Calu3 (cell line): ENCODE measurements around the gene HMCN2. TPM values are rescaled to one million over a fixed set of nuclear protein-coding genes. Genes with fewer than 3 reads are reported as not detected.
A peak's percentile ranks its signal among the peaks of the same experiment; 100 is the strongest.

ENCODE experiments used
- BruUV-seq: library from RNA; stranded (reverse); fragments of 400-500 nt; replicated peaks from 2 replicates; lab custom pipeline; 2021; lab: Mats Ljungman, UMichigan
- CTCF ChIA-PET: fragments of 300-600 bp; sonication (Branson Sonifier 250); formaldehyde crosslinking; loops from one replicate; lab custom pipeline; 2022; ENCODE audit warnings: antibody characterized with exemption; lab: Charles Lee
- DNase-seq: peaks from one replicate; pipeline ENCODE4 v3.0.0; 2022
- H3K27ac Mint-ChIP-seq: one replicate; pipeline ENCODE4 v1.8.0; 2022; ENCODE audit warnings: mixed read lengths; ENCODE audit not compliant: unreplicated experiment
- H3K27me3 Mint-ChIP-seq: one replicate; pipeline ENCODE4 v1.8.0; 2022; ENCODE audit warnings: mixed read lengths; ENCODE audit not compliant: unreplicated experiment
- H3K36me3 Mint-ChIP-seq: one replicate; pipeline ENCODE4 v1.8.0; 2022; ENCODE audit warnings: mild to moderate bottlenecking, moderate library complexity, mixed read lengths; ENCODE audit not compliant: insufficient read depth, unreplicated experiment
- H3K4me1 Mint-ChIP-seq: one replicate; pipeline ENCODE4 v1.8.0; 2022; ENCODE audit warnings: mild to moderate bottlenecking, low read depth, mixed read lengths; ENCODE audit not compliant: unreplicated experiment
- H3K4me3 Mint-ChIP-seq: one replicate; pipeline ENCODE4 v1.8.0; 2022; ENCODE audit warnings: mild to moderate bottlenecking, low read depth, moderate library complexity, mixed read lengths; ENCODE audit not compliant: unreplicated experiment
- H3K9me3 Mint-ChIP-seq: one replicate; pipeline ENCODE4 v1.8.0; 2022; ENCODE audit warnings: low read depth, mixed read lengths; ENCODE audit not compliant: unreplicated experiment
- CTCF ChIP-seq: fragments of 200-600 bp; IDR thresholded peaks from one replicate; pipeline ENCODE4 v1.8.0; 2022; ENCODE audit warnings: antibody characterized with exemption; ENCODE audit not compliant: unreplicated experiment
- intact Hi-C: fragments of 100-400 bp; cut with micrococcal nuclease; formaldehyde crosslinking; loops from one replicate; pipeline ENCODE4 v1.10.0; 2022; ENCODE audit not compliant: unreplicated experiment
- total RNA-seq: library from RNA; stranded (reverse); gene quantifications from 2 replicates; pipeline ENCODE4 v1.2.3, GENCODE V29; 2022

HMCN2 gene
- total RNA-seq, 1 experiment from 2014 or later = not detected

DNA sequence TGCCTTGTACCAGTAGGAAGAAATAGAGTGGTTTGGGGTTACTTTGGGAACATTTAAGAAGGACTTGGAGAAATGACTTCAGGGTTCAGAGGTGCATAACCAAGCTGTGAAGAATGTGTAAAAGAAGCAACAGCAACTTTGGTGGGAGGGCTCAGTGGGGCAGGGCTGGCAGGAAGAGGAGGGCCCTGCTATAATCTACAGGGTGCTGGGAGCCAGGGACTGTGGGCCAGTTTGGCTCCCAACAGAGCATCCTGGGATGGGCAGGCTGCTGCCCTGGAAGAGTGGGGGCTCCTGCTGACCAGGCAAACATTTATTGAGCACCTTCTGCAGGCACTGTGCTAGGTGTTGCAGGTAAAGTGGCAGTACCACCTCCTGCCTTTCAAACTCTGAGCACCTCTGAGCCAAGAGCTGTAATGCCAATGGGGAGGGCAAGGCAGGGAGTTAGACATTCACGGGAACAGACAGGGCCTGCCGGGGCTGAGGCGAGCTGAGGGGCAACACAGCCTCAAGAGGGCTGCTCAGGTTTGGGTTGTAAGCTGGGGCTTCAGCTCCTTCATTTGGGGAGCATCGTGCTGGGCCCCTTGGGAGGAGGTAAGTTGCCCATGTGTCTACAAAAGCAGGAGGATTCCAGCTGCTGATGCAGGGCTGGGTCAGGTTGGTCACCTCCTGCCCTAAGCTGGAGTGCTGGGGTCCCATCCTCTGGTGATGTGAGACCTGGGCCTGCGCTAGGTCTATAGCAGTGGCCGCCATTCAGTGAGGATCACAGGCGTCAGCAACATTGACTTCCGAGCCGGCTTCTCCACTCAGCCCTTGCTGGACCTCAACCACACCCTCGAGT lies 30.6 kb downstream of the HMCN2 start:
- no peak overlapping the region for H3K4me3 Mint-ChIP-seq
- H3K9me3 Mint-ChIP-seq = no peaks in the 10 kb centered on the region
- no peak overlapping the region for H3K27ac Mint-ChIP-seq
- no TSS peak for BruUV-seq
- TF ChIP-seq CTCF = no peak
- intact Hi-C loops = no loop called here
- no peak for DNase-seq
- H3K27me3 Mint-ChIP-seq = peaks cover 87% of the 10 kb centered on the region
- H3K4me1 Mint-ChIP-seq = no peaks in the 10 kb centered on the region
- CTCF ChIA-PET = interaction anchor here (0.6 kb wide), 1 partner anchor 70 kb away, joined by 3 read pairs; no protein-coding TSS in a partner anchor
- H3K36me3 Mint-ChIP-seq = no peaks in the 10 kb centered on the region

- no TSS peak for BruUV-seq
- Mint-ChIP-seq H3K27ac (no peak overlapping the region), H3K9me3 (no peaks in the 10 kb centered on the region), H3K36me3 (no peaks in the 10 kb centered on the region), H3K27me3 (peaks cover 82% of the 10 kb centered on the region), H3K4me1 (no peaks in the 10 kb centered on the region), H3K4me3 (no peak overlapping the region)
- intact Hi-C loops = no loop called here
- CTCF ChIA-PET = interaction anchor here (0.6 kb wide), 1 partner anchor 70 kb away, joined by 3 read pairs; no protein-coding TSS in a partner anchor
- TF ChIP-seq CTCF = no peak
- no peak for DNase-seq
These were observed 31.2 kb downstream of the HMCN2 start for GRCh38 chr9:130296783-130297055.

DNA sequence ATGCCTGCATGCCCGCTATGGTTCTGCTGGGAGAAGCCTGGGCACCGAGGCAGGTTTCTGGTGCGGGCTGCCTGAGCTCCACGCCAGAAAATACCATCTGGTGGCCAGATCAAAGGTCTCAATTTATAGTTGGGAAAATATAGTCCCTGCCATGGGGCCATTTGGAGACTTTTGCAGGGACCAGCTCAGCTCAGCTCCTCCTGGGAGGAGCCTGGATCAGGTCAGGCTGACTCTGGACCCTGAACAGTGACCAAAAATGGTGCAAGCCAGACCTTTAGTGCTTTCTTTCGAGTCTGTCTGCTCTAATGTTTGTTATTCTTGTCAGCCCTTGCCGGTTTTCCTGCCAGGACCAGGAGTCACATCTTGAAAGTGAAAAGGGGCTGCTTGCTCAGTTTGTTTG lies 31.8 kb downstream of the HMCN2 start:
- H3K36me3 Mint-ChIP-seq = no peaks in the 10 kb centered on the region
- BruUV-seq = no TSS peak
- TF ChIP-seq CTCF = no peak
- H3K9me3 Mint-ChIP-seq = no peaks in the 10 kb centered on the region
- no peak for DNase-seq
- H3K4me3 Mint-ChIP-seq = no peak overlapping the region
- intact Hi-C loops = no loop called here
- H3K27ac Mint-ChIP-seq = no peak overlapping the region
- H3K4me1 Mint-ChIP-seq = no peaks in the 10 kb centered on the region
- CTCF ChIA-PET = no interaction called here
- peaks cover 76% of the 10 kb centered on the region for H3K27me3 Mint-ChIP-seq

DNA sequence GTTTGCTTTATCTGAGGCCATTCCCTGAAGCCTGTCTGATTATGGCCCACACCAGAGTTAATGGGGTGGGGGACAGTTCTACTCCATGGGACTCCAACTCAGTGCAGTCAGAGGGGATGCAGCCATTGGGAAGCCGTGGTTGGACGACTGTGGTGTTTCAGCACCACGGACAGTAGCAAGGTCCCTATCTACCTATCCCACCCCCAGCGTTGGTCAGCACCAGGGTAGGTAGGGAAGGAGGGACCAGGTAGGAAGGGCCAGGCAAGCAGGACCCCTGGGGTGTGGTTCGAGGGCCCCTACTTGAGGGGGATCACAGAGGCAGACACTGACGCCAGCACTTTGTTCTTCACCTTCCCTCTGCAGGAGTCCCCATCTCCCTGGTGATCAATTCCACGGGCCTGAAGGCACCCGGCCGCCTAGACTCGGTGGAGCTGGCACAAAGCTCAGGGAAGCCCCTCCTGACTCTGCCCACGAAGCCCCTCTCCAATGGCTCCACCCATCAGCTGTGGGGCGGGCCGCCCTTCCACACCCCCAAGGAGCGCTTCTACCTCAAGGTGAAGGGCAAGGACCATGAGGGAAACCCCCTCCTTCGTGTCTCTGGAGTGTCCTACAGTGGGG lies 33.2 kb downstream of the HMCN2 start:
- no peaks in the 10 kb centered on the region for H3K36me3 Mint-ChIP-seq

More for the DNA sequence above, 33.2 kb downstream of the HMCN2 start:
- CTCF ChIA-PET = no interaction called here
- Mint-ChIP-seq H3K9me3 (no peaks in the 10 kb centered on the region), H3K4me3 (no peak overlapping the region), H3K27me3 (peaks cover 69% of the 10 kb centered on the region), H3K27ac (no peak overlapping the region), H3K4me1 (no peaks in the 10 kb centered on the region)
- intact Hi-C loops = no loop called here
- peak; percentile 10 for DNase-seq
- BruUV-seq = no TSS peak
- TF ChIP-seq CTCF = no peak
